GM12878 (cell line): Measurements from ENCODE around the gene RGS14. TPM values are rescaled to one million over a fixed set of nuclear protein-coding genes. Genes with fewer than 3 reads are reported as not detected.

Experiments
- ATF3 ChIP-seq: IDR thresholded peaks from 2 replicates; pipeline ENCODE4 v1.6.1; 2011; ENCODE audit warnings: low read depth, mild to moderate bottlenecking, low read length, moderate library complexity, borderline replicate concordance; ENCODE audit errors: extremely low read depth
- BACH1 ChIP-seq: fragments of 450-650 bp; IDR thresholded peaks from 2 replicates; pipeline ENCODE4 v1.6.1; 2017; ENCODE audit warnings: mild to moderate bottlenecking, borderline replicate concordance
- BCLAF1 ChIP-seq: fragments of 450-650 bp; IDR thresholded peaks from 2 replicates; pipeline ENCODE4 v1.6.1; 2017; ENCODE audit warnings: antibody characterized with exemption, mild to moderate bottlenecking, moderate library complexity
- BMI1 ChIP-seq: fragments of 450-650 bp; IDR thresholded peaks from 2 replicates; pipeline ENCODE4 v1.6.1; 2016; ENCODE audit warnings: mild to moderate bottlenecking, moderate library complexity, borderline replicate concordance
- CREM ChIP-seq: IDR thresholded peaks from 2 replicates; pipeline ENCODE4 v1.6.1; 2014; ENCODE audit warnings: antibody characterized with exemption, low read depth
- CTCF ChIP-seq, 3 experiments: IDR thresholded peaks in 2 of 3; conservative IDR thresholded peaks in 1 of 3; 2 replicates each; pipeline ENCODE4 v1.5.1; 2011; ENCODE audit warnings: low read depth in 3 of 3, low read length in 3 of 3, mild to moderate bottlenecking in 3 of 3, control low read depth in 2 of 3, moderate library complexity in 2 of 3, inconsistent platforms in 1 of 3, mixed read lengths in 1 of 3; ENCODE audit not compliant: control insufficient read depth in 2 of 3, insufficient read depth in 1 of 3; ENCODE audit errors: extremely low read depth in 1 of 3
- GABPA ChIP-seq: IDR thresholded peaks from 2 replicates; pipeline ENCODE4 v1.6.1; 2014; ENCODE audit warnings: antibody characterized with exemption, low read depth, mild to moderate bottlenecking, inconsistent platforms
- GATAD2B ChIP-seq: fragments of 450-650 bp; conservative IDR thresholded peaks from 2 replicates; pipeline ENCODE4 v1.6.1; 2017; ENCODE audit warnings: low read depth, mild to moderate bottlenecking, moderate library complexity
- HDAC6 ChIP-seq: fragments of 200-600 bp; sonication (generic); IDR thresholded peaks from one replicate; pipeline ENCODE4 v1.8.0; 2017; ENCODE audit warnings: antibody characterized with exemption; ENCODE audit not compliant: unreplicated experiment
- HDGF ChIP-seq: fragments of 450-650 bp; IDR thresholded peaks from 2 replicates; pipeline ENCODE4 v1.6.1; 2016; ENCODE audit warnings: antibody characterized with exemption
- IKZF1 ChIP-seq: fragments of 450-650 bp; conservative IDR thresholded peaks from 2 replicates; pipeline ENCODE4 v1.6.1; 2017; ENCODE audit warnings: antibody characterized with exemption, mild to moderate bottlenecking
- IRF3 ChIP-seq: fragments of 450-650 bp; IDR thresholded peaks from 2 replicates; pipeline ENCODE4 v1.6.1; 2014; ENCODE audit warnings: mild to moderate bottlenecking
- JUNB ChIP-seq: IDR thresholded peaks from 2 replicates; pipeline ENCODE4 v1.6.1; 2016; ENCODE audit warnings: antibody characterized with exemption, mild to moderate bottlenecking
- MEF2A ChIP-seq: IDR thresholded peaks from 2 replicates; pipeline ENCODE4 v1.6.1; 2011; ENCODE audit warnings: low read depth, mild to moderate bottlenecking, low read length, moderate library complexity; ENCODE audit not compliant: insufficient read depth
- MEF2B ChIP-seq: fragments of 450-650 bp; IDR thresholded peaks from 2 replicates; pipeline ENCODE4 v1.6.1; 2018; ENCODE audit warnings: mild to moderate bottlenecking, moderate library complexity; ENCODE audit not compliant: partially characterized antibody, poor library complexity, severe bottlenecking
- MYC ChIP-seq: IDR thresholded peaks from 2 replicates; pipeline ENCODE4 v1.6.1; 2011; ENCODE audit warnings: mild to moderate bottlenecking, low read length, moderate library complexity, inconsistent platforms; ENCODE audit not compliant: insufficient read depth, insufficient replicate concordance, insufficient read length, severe bottlenecking
- PBX3 ChIP-seq: IDR thresholded peaks from 2 replicates; pipeline ENCODE4 v1.6.1; 2011; ENCODE audit warnings: mild to moderate bottlenecking, low read depth, low read length, moderate library complexity; ENCODE audit not compliant: insufficient replicate concordance
- RUNX3 ChIP-seq: IDR thresholded peaks from 2 replicates; pipeline ENCODE4 v1.6.1; 2012; ENCODE audit warnings: low read length, inconsistent platforms
- SMC3 ChIP-seq: IDR thresholded peaks from 2 replicates; pipeline ENCODE4 v1.6.1; 2011; ENCODE audit warnings: low read length, improper control_type of control experiment, borderline replicate concordance
- SREBF2 ChIP-seq: IDR thresholded peaks from 2 replicates; pipeline ENCODE4 v1.6.1; 2012; ENCODE audit warnings: mild to moderate bottlenecking, low read length
- ZNF217 ChIP-seq: fragments of 450-650 bp; IDR thresholded peaks from 2 replicates; pipeline ENCODE4 v1.6.1; 2017; ENCODE audit warnings: antibody characterized with exemption, mild to moderate bottlenecking
- ZNF384 ChIP-seq: IDR thresholded peaks from 2 replicates; pipeline ENCODE4 v1.6.1; 2012; ENCODE audit warnings: low read depth, mild to moderate bottlenecking, low read length, improper control_type of control experiment, borderline replicate concordance
- polyA plus RNA-seq, 11 experiments: library from polyadenylated mRNA; depleted of rRNA in 4 of 11; unstranded in 6 of 11; stranded (reverse) in 5 of 11; fragments of >200 nt; fragmentation: Nextera tagmentation in 4 of 11; fragmentation: Illumina TruSeq in 1 of 11; extraction: Ambion mirVana in 4 of 11; extraction: Trizol in 1 of 11; gene quantifications; 1 replicate in 1 of 11; 2 replicates in 10 of 11; pipeline versions ENCODE4 v1.2.1 to v1.2.3, GENCODE V29; 2011 to 2016; ENCODE audit warnings: inconsistent platforms in 2 of 11, missing spikeins in 2 of 11, low read depth in 1 of 11
- total RNA-seq, 4 experiments: library from RNA; depleted of rRNA in 3 of 4; stranded (reverse); fragments of >200 nt in 3 of 4; fragmentation: Illumina TruSeq in 1 of 4; extraction: Trizol in 1 of 4; gene quantifications; 2 replicates each; pipeline versions ENCODE4 v1.2.1 to v1.2.3, GENCODE V29; 2013 to 2021

Gene RGS14
- total and polyA plus RNA-seq, 10 of the 15 experiments (the other 5 are each of a cell fraction or from before 2014, with no cell fraction given), result 0.19 to 88.7 (median 54.8) TPM

GRCh38 chr5:177357459-177358351 lies at the start of gene RGS14 (continued):
- TF ChIP-seq PBX3 (no peak), GATAD2B (peak; percentile 87; the same call in 1 of the 2 replicates), BMI1 (peak; percentile 78), MEF2A (peak; percentile 52; the same call in 1 of the 2 replicates), ZNF217 (no peak), HDAC6 (no peak), GABPA (no peak), CTCF (IDR thresholded peaks at IDR 0.05 in 2 of 3, conservative IDR thresholded peaks at IDR 0.05 in 1 of 3; ENCODE audit: control insufficient read depth in 2 of 3, extremely low read depth in 1 of 3, insufficient read depth in 1 of 3, low read depth in 3 of 3, low read length in 3 of 3) (no peak), SREBF2 (no peak), ATF3 (no peak), ZNF384 (peak; percentile 17; the same call in 1 of the 2 replicates), BCLAF1 (no peak), HDGF (peak; percentile 96), JUNB (no peak), IKZF1 (peak; percentile 91), IRF3 (no peak), MEF2B (peak; percentile 36), RUNX3 (no peak), MYC (peak; percentile 61), CREM (peak; percentile 86), BACH1 (peak; percentile 18; the same call in 1 of the 2 replicates), SMC3 (no peak; the same call in 1 of the 2 replicates)
